H9 (cell line): ENCODE measurements around the gene MIER2. TPM values are rescaled to one million over a fixed set of nuclear protein-coding genes. Genes with fewer than 3 reads are reported as not detected.
A peak's percentile ranks its signal among the peaks of the same experiment; 100 is the strongest.

ENCODE experiments used
- DNase-seq: peaks from one replicate; pipeline ENCODE4 v3.0.0-alpha.2; 2017
- H2AFZ ChIP-seq: one replicate; pipeline ENCODE4 v1.6.1; 2013; ENCODE audit warnings: mild to moderate bottlenecking, low read length, control low read depth, moderate library complexity
- H2AK5ac ChIP-seq: 2 replicates; pipeline ENCODE4 v1.6.1; 2013; ENCODE audit warnings: low read length, control low read depth, mixed read lengths; ENCODE audit not compliant: insufficient read length
- H2BK120ac ChIP-seq: one replicate; pipeline ENCODE4 v1.6.1; 2013; ENCODE audit warnings: low read depth, mild to moderate bottlenecking, low read length, control low read depth, inconsistent platforms; ENCODE audit not compliant: poor library complexity, severe bottlenecking
- H2BK12ac ChIP-seq: 2 replicates; pipeline ENCODE4 v1.6.1; 2013; ENCODE audit warnings: low read length, control low read depth, mixed read lengths, low read depth; ENCODE audit not compliant: insufficient read length
- H2BK15ac ChIP-seq: 2 replicates; pipeline ENCODE4 v1.6.1; 2013; ENCODE audit warnings: low read depth, low read length, control low read depth
- H2BK20ac ChIP-seq: one replicate; pipeline ENCODE4 v1.6.1; 2013; ENCODE audit warnings: low read depth, mild to moderate bottlenecking, low read length, control low read depth, inconsistent platforms; ENCODE audit not compliant: poor library complexity, severe bottlenecking
- H2BK5ac ChIP-seq: 2 replicates; pipeline ENCODE4 v1.6.1; 2013; ENCODE audit warnings: low read length, control low read depth, mixed read lengths; ENCODE audit not compliant: insufficient read length
- H3K14ac ChIP-seq: 2 replicates; pipeline ENCODE4 v1.6.1; 2013; ENCODE audit warnings: low read length, control low read depth; ENCODE audit not compliant: insufficient read depth
- H3K18ac ChIP-seq: 2 replicates; pipeline ENCODE4 v1.6.1; 2013; ENCODE audit warnings: low read depth, mild to moderate bottlenecking, mixed read lengths, low read length, control low read depth; ENCODE audit not compliant: insufficient read length
- H3K23ac ChIP-seq: 2 replicates; pipeline ENCODE4 v1.6.1; 2013; ENCODE audit warnings: low read length, control low read depth, mixed read lengths, low read depth; ENCODE audit not compliant: insufficient read length
- H3K23me2 ChIP-seq: 2 replicates; pipeline ENCODE4 v1.6.1; 2013; ENCODE audit warnings: low read depth, mild to moderate bottlenecking, mixed read lengths, low read length, control low read depth; ENCODE audit not compliant: insufficient read length, poor library complexity, severe bottlenecking
- H3K27ac ChIP-seq: 2 replicates; pipeline ENCODE4 v1.5.1; 2013; ENCODE audit warnings: low read length, control low read depth, mixed read lengths, low read depth; ENCODE audit not compliant: insufficient read length
- H3K27me3 ChIP-seq: 2 replicates; pipeline ENCODE4 v1.6.1; 2013; ENCODE audit warnings: low read length, control low read depth, inconsistent platforms; ENCODE audit not compliant: insufficient read depth
- H3K4ac ChIP-seq: 2 replicates; pipeline ENCODE4 v1.6.1; 2013; ENCODE audit warnings: low read depth, mild to moderate bottlenecking, control low read depth, inconsistent platforms, low read length, moderate library complexity
- H3K4me1 ChIP-seq: 2 replicates; pipeline ENCODE4 v1.6.1; 2013; ENCODE audit warnings: low read length, control low read depth, inconsistent platforms; ENCODE audit not compliant: insufficient read depth
- H3K4me2 ChIP-seq: 2 replicates; pipeline ENCODE4 v1.6.1; 2013; ENCODE audit warnings: low read length, control low read depth, mixed read lengths; ENCODE audit not compliant: insufficient read length, insufficient read depth
- H3K56ac ChIP-seq: 2 replicates; pipeline ENCODE4 v1.6.1; 2013; ENCODE audit warnings: low read depth, mild to moderate bottlenecking, mixed read lengths, low read length, control low read depth; ENCODE audit not compliant: insufficient read length
- H3K79me1 ChIP-seq: 2 replicates; pipeline ENCODE4 v1.6.1; 2013; ENCODE audit warnings: low read depth, mild to moderate bottlenecking, moderate library complexity, low read length, control low read depth, inconsistent platforms; ENCODE audit not compliant: insufficient read depth, poor library complexity, severe bottlenecking
- H3K79me2 ChIP-seq: 2 replicates; pipeline ENCODE4 v1.6.1; 2013; ENCODE audit warnings: low read length, control low read depth, inconsistent platforms; ENCODE audit not compliant: insufficient read depth
- H3K9ac ChIP-seq: 2 replicates; pipeline ENCODE4 v1.6.1; 2013; ENCODE audit warnings: low read length, control low read depth, mixed read lengths; ENCODE audit not compliant: insufficient read length; ENCODE audit errors: extremely low read depth
- H3K9me3 ChIP-seq: one replicate; pipeline ENCODE4 v1.6.1; 2013; ENCODE audit warnings: low read depth, low read length, inconsistent platforms; ENCODE audit not compliant: control insufficient read depth
- H3T11ph ChIP-seq: one replicate; pipeline ENCODE4 v1.6.1; 2013; ENCODE audit warnings: mild to moderate bottlenecking, low read length, control low read depth, inconsistent platforms
- H4K20me1 ChIP-seq: one replicate; pipeline ENCODE4 v1.6.1; 2013; ENCODE audit not compliant: control insufficient read depth, insufficient read length, insufficient read depth
- H4K5ac ChIP-seq: 2 replicates; pipeline ENCODE4 v1.6.1; 2013; ENCODE audit warnings: low read depth, mild to moderate bottlenecking, mixed read lengths, low read length, control low read depth; ENCODE audit not compliant: insufficient read length
- H4K8ac ChIP-seq: replicated peaks from 2 replicates; pipeline ENCODE4 v1.6.1; 2013; ENCODE audit warnings: low read length, control low read depth, mixed read lengths, low read depth; ENCODE audit not compliant: insufficient read length
- H4K91ac ChIP-seq: 2 replicates; pipeline ENCODE4 v1.6.1; 2013; ENCODE audit warnings: low read depth, mild to moderate bottlenecking, moderate library complexity, mixed read lengths, low read length, control low read depth; ENCODE audit not compliant: insufficient read length
- H3K27ac Mint-ChIP-seq, 3 experiments: 2 replicates in 2 of 3; 3 replicates in 1 of 3; pipeline ENCODE4 v1.8.0; 2020 to 2021; ENCODE audit warnings: mixed read lengths in 3 of 3, mild to moderate bottlenecking in 1 of 3, moderate library complexity in 1 of 3
- H3K27me3 Mint-ChIP-seq: 2 replicates; pipeline ENCODE4 v1.8.0; 2021; ENCODE audit warnings: low read depth, mild to moderate bottlenecking, moderate library complexity, mixed read lengths
- H3K36me3 Mint-ChIP-seq, 3 experiments: 2 replicates in 2 of 3; 3 replicates in 1 of 3; pipeline ENCODE4 v1.8.0; 2020 to 2021; ENCODE audit warnings: low read depth in 3 of 3, mixed read lengths in 3 of 3; ENCODE audit not compliant: insufficient read depth in 1 of 3
- H3K4me1 Mint-ChIP-seq, 2 experiments: 2 replicates each; pipeline ENCODE4 v1.8.0; 2020; ENCODE audit warnings: mixed read lengths in 2 of 2
- H3K4me3 Mint-ChIP-seq, 2 experiments: 2 replicates in 1 of 2; 3 replicates in 1 of 2; pipeline ENCODE4 v1.8.0; 2020 to 2021; ENCODE audit warnings: mild to moderate bottlenecking in 2 of 2, mixed read lengths in 2 of 2, moderate library complexity in 1 of 2
- H3K9me3 Mint-ChIP-seq, 2 experiments: 2 replicates in 1 of 2; 3 replicates in 1 of 2; pipeline ENCODE4 v1.8.0; 2020; ENCODE audit warnings: mild to moderate bottlenecking in 2 of 2, mixed read lengths in 2 of 2, moderate library complexity in 1 of 2
- CTCF ChIP-seq: fragments of 200-600 bp; sonication (generic); conservative IDR thresholded peaks from 3 replicates; pipeline ENCODE4 v1.8.0; 2021; ENCODE audit warnings: antibody characterized with exemption, mild to moderate bottlenecking
- WGBS: extraction: QIAGEN DNeasy Blood & Tissue Kit; methylation state at CpG from one replicate; pipeline ENCODE4 v1.1.7; 2013; ENCODE audit warnings: missing lambda C conversion rate, low lambda C conversion rate, mixed read lengths; ENCODE audit not compliant: insufficient read length; ENCODE audit errors: extremely low coverage; 5-methylcytosine and 5-hydroxymethylcytosine counted together
- total RNA-seq: library from RNA; stranded (reverse); gene quantifications from 2 replicates; pipeline ENCODE4 v1.2.1, GENCODE V29; 2021

MIER2 gene
- total RNA-seq, 1 experiment from 2014 or later: 60.5 TPM

DNA sequence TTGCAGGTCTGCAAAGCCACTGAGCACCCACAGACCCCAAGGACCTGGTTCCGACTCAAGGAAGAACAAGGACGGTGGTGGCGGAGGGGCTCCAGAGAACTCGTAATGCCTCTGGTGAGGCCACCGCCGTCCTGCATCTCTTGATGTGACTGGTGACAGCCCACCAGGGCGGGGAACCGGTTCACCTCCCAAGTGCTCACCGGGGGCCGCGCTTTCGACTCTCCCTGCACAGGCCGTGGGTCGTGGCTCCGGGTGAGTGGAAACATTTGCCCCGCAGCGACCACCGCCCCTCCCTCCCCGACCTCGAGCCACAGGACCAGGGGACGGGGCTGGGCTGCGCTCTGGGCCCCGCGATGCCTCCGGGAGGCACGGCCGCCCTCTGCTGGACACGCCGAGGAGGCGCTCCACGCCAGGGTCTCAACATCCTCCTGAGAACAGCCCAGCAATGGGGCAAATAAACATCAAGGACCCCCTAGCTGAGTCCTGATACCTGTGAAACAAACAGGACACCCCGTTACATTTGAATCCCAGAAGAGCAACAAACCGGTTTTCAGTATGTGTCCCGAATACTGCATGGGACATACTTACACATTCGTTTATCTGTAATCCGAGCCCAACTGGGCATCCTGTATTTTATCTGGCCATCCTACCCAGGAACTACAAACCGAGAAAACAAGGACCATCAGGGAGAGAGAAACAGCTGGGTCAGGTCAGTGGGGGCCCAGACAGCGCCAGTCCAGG lies 49.5 kb downstream of the MIER2 start:
- peak overlapping the region; percentile 49 to 71 for H3K4me3 Mint-ChIP-seq
- no peak overlapping the region for H2BK5ac ChIP-seq
- peaks cover 0 to 2% (median 0%) of the 10 kb centered on the region in 3 experiments; a peak in 2 of 7 replicates for H3K36me3 Mint-ChIP-seq
- H3K27ac Mint-ChIP-seq: peak overlapping the region in 1 of 3 experiments; percentile 36; a peak in 1 of 7 replicates
- no peaks in the 10 kb centered on the region for H3K79me2 ChIP-seq
- H3K4me1 ChIP-seq: peaks cover 2% of the 10 kb centered on the region
- peaks cover 6% of the 10 kb centered on the region in 2 experiments; a peak in 4 of 5 replicates for H3K9me3 Mint-ChIP-seq
- peaks cover 9% of the 10 kb centered on the region for H3K23me2 ChIP-seq
- no peaks in the 10 kb centered on the region for H4K20me1 ChIP-seq
- no CpG with 5 or more reads among the region's 38 CpGs for WGBS
- peak; percentile 80 for DNase-seq
- H3K14ac ChIP-seq: no peak overlapping the region
- H3K4me2 ChIP-seq: peak overlapping the region; percentile 47
- TF ChIP-seq CTCF: peak; percentile 94
- H2BK15ac ChIP-seq: no peak overlapping the region
- H3K56ac ChIP-seq: no peak overlapping the region
- no peak overlapping the region for H2AK5ac ChIP-seq
- peaks cover 26 to 28% of the 10 kb centered on the region in 2 experiments for H3K4me1 Mint-ChIP-seq
- H3K27me3 ChIP-seq: no peaks in the 10 kb centered on the region; the same call in 1 of the 2 replicates
- H3K27me3 Mint-ChIP-seq: peaks cover 29% of the 10 kb centered on the region
- no peak overlapping the region for H3K18ac ChIP-seq
- no peak overlapping the region for H2AFZ ChIP-seq
- H2BK12ac ChIP-seq: no peak overlapping the region
- no peak overlapping the region for H4K91ac ChIP-seq
- no peak overlapping the region for H3K23ac ChIP-seq
- H3T11ph ChIP-seq: no peak overlapping the region
- no peak overlapping the region for H3K9ac ChIP-seq
- H4K5ac ChIP-seq: no peak overlapping the region
- no peaks in the 10 kb centered on the region for H3K9me3 ChIP-seq
- H4K8ac ChIP-seq: no peak overlapping the region
- H3K27ac ChIP-seq: no peak overlapping the region
- H2BK20ac ChIP-seq: no peak overlapping the region
- H2BK120ac ChIP-seq: no peak overlapping the region
- H3K4ac ChIP-seq: no peak overlapping the region
- no peaks in the 10 kb centered on the region for H3K79me1 ChIP-seq
